Sigmoid colon (tissue), 4 donors: ENCODE data around the gene CHSY3.

ENCODE experiments used
- EP300 ChIP-seq, 4 donors: sonication (generic); formaldehyde crosslinking; IDR thresholded peaks; one replicate each; pipeline ENCODE4 v1.6.1; 2017; ENCODE audit warnings: antibody characterized with exemption in 4 of 4
- POLR2A ChIP-seq, 2 donors: fragments of 450-650 bp; IDR thresholded peaks; one replicate each; pipeline ENCODE4 v1.6.1; 2016; ENCODE audit warnings: antibody characterized with exemption in 2 of 2, mild to moderate bottlenecking in 2 of 2, moderate library complexity in 2 of 2
- TF ChIP-seq, protein P1 (sequence below), 4 experiments: fragments of 450-650 bp in 3 of 4; fragments of 200-600 bp in 1 of 4; IDR thresholded peaks; one replicate each; pipeline ENCODE4 v1.5.1; 2016 to 2019; ENCODE audit warnings: antibody characterized with exemption in 4 of 4, mild to moderate bottlenecking in 3 of 4, moderate library complexity in 2 of 4

- TF ChIP-seq POLR2A (IDR thresholded peaks at IDR 0.05), result no peak
- TF ChIP-seq, protein P1, sequence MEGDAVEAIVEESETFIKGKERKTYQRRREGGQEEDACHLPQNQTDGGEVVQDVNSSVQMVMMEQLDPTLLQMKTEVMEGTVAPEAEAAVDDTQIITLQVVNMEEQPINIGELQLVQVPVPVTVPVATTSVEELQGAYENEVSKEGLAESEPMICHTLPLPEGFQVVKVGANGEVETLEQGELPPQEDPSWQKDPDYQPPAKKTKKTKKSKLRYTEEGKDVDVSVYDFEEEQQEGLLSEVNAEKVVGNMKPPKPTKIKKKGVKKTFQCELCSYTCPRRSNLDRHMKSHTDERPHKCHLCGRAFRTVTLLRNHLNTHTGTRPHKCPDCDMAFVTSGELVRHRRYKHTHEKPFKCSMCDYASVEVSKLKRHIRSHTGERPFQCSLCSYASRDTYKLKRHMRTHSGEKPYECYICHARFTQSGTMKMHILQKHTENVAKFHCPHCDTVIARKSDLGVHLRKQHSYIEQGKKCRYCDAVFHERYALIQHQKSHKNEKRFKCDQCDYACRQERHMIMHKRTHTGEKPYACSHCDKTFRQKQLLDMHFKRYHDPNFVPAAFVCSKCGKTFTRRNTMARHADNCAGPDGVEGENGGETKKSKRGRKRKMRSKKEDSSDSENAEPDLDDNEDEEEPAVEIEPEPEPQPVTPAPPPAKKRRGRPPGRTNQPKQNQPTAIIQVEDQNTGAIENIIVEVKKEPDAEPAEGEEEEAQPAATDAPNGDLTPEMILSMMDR (IDR thresholded peaks at IDR 0.05), result no peak
- TF ChIP-seq EP300 (IDR thresholded peaks at IDR 0.05), result no peak
Observed at GRCh38 chr5:130151239-130151638, 247.0 kb downstream of the CHSY3 start.
